ENCODE measurements around the gene SPTLC3. TPM values are rescaled to one million over a fixed set of nuclear protein-coding genes. Genes with fewer than 3 reads are reported as not detected.

The SPTLC3 gene
- polyA plus RNA-seq, 3 donors from 2014 or later = 1.4 to 6.0 (median 2.5) TPM

DNA sequence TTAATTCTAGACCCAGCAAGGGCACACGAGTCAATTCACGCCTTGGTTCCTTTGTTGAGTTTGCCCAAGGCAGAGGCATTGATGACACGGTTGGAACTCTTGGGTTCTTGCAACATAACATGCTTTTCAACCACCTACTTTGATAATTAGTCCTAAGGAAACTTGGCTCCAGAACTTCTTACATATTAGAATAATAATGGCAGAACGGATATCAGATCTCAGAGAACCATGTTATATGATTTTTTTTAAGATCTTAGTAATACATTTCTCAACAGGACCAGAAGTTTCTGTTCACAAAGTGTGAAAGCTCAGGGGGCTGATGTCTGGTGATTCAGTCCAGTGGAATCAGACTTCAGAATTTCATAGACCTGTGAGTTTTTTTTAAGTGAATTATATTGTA is 19.2 kb downstream of the SPTLC3 start:
- H3K27me3 Mint-ChIP-seq (ENCODE audit: low read depth in 3 of 3) = peaks cover 0 to 2% (median 2%) of the 10 kb centered on the region in 3 donors
- H3K27ac Mint-ChIP-seq = no peak overlapping the region
- peaks cover 0 to 4% of the 10 kb centered on the region in 2 donors for H3K4me1 Mint-ChIP-seq
- H3K36me3 Mint-ChIP-seq = peaks cover 0 to 37% (median 24%) of the 10 kb centered on the region in 3 donors
- H3K4me3 Mint-ChIP-seq = no peak overlapping the region
- peaks cover 1 to 5% (median 3%) of the 10 kb centered on the region in 6 donors for H3K9me3 Mint-ChIP-seq
- DNase-seq = no peak

DNA sequence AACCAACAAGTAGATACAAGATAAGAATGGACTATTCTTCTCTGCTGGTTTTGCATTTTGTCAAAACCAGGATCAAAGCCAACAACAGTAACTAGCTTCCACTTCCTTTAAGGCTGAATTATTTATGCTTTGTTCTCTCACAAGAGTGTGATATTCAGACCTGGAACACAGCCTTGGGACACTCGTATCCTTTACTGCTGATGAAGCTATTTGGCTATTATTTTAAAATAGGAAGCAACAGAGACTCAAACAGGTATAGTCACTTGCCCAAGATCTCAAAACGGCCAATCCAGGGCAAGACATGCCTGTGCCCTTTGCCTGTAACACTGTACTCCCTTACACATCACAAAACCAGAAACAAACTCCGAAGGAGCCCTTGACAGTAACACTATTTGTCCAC is 19.9 kb downstream of the SPTLC3 start:
- peaks cover 0 to 3% (median 0%) of the 10 kb centered on the region in 6 donors for H3K9me3 Mint-ChIP-seq

DNA sequence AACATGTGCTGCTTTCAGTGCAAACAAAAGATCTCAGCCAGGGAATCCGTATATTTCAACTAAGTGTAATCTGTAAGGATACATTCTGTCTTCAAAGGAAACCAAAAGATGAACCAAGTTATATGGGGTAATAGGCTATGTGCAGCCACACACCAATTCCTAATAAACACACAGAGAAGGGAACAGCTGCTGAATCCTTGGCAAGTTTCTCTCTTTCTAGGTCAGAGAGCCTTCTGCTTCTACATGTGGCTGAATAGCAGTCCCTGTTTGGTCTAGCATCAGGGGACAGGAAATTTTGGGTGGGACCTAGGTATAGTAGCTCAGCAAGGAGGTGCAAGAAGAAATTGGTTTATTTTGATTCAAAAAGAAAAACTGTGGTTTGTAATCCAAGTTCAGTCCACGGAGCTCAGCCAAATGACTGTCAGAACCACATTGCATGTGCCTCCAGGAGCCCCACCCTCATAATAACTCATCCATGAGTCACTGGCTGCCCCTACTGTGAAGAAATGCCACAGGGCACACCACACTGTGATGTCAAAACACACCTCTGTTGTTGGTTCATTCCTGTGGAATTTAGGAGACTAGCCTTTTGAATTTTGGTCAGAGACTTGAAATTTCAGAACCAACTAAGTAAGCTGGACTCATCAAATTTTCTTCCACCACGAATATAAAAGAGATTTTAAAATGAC is 21.1 kb downstream of the SPTLC3 start:
- H3K36me3 Mint-ChIP-seq = peaks cover 0 to 31% (median 20%) of the 10 kb centered on the region in 3 donors
- no peak overlapping the region for H3K4me3 Mint-ChIP-seq
- no peaks in the 10 kb centered on the region for H3K4me1 Mint-ChIP-seq
- DNase-seq = no peak
- peaks cover 0 to 3% (median 0%) of the 10 kb centered on the region in 6 donors for H3K9me3 Mint-ChIP-seq
- H3K27ac Mint-ChIP-seq = no peak overlapping the region
- peaks cover 0 to 2% (median 2%) of the 10 kb centered on the region in 3 donors for H3K27me3 Mint-ChIP-seq (ENCODE audit: low read depth in 3 of 3)

More for the DNA sequence above, 19.9 kb downstream of the SPTLC3 start:
- no peaks in the 10 kb centered on the region for H3K4me1 Mint-ChIP-seq
- no peak overlapping the region for H3K27ac Mint-ChIP-seq
- peaks cover 0 to 2% (median 2%) of the 10 kb centered on the region in 3 donors for H3K27me3 Mint-ChIP-seq (ENCODE audit: low read depth in 3 of 3)
- peaks cover 0 to 33% (median 20%) of the 10 kb centered on the region in 3 donors for H3K36me3 Mint-ChIP-seq
- no peak overlapping the region for H3K4me3 Mint-ChIP-seq
- DNase-seq = no peak

DNA sequence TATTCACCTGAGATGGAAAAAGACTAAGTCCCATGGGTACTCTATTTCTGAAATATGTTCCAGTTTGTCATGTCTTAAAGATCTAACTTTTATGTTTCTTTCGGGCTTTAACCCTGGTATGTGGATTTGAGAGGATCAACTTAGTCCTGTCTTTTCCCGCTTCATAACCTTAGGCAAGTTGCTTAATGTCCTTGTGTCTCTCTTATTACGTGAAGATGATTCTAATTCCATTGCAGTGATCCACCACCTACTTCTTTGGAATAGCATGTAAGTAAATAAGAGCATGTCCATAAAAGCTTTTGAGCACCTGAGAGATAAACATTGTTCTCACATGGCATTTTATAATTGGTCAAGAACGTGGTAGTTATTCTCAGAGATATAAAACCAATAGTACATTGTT is 23.0 kb downstream of the SPTLC3 start:
- peaks cover 0 to 3% (median 0%) of the 10 kb centered on the region in 6 donors for H3K9me3 Mint-ChIP-seq
- H3K27ac Mint-ChIP-seq = no peak overlapping the region
- DNase-seq = no peak

DNA sequence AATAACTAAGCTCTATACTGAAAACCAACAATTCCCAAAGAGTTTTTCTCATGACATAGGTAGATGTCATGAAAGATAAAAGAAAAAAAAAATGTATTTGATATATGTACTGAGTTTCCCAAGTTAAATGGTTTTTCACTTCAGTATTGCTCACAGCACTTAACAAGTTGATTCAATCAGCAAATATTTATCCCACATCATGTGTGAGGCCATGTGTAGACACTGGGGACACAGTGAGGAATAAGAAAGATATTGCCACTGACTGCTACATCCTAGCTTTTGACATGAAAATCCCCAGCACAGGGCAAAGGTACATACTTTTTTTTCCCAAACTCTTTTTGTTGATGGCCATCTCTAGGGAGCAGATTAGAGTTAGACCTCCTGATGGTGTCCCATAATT is 25.3 kb downstream of the SPTLC3 start:
- DNase-seq = no peak
- no peaks in the 10 kb centered on the region for H3K4me1 Mint-ChIP-seq
- H3K27me3 Mint-ChIP-seq (ENCODE audit: low read depth in 3 of 3) = peaks cover 0 to 4% (median 2%) of the 10 kb centered on the region in 3 donors
- H3K9me3 Mint-ChIP-seq = peaks cover 0 to 3% (median 0%) of the 10 kb centered on the region in 6 donors
- H3K27ac Mint-ChIP-seq = no peak overlapping the region
- peaks cover 0 to 24% (median 16%) of the 10 kb centered on the region in 3 donors for H3K36me3 Mint-ChIP-seq
- no peak overlapping the region for H3K4me3 Mint-ChIP-seq

More for the DNA sequence above, 23.0 kb downstream of the SPTLC3 start:
- Mint-ChIP-seq H3K4me3 (no peak overlapping the region), H3K36me3 (peaks cover 0 to 26% (median 17%) of the 10 kb centered on the region in 3 donors), H3K4me1 (no peaks in the 10 kb centered on the region), H3K27me3 (ENCODE audit: low read depth in 3 of 3) (peaks cover 0 to 2% (median 2%) of the 10 kb centered on the region in 3 donors)

DNA sequence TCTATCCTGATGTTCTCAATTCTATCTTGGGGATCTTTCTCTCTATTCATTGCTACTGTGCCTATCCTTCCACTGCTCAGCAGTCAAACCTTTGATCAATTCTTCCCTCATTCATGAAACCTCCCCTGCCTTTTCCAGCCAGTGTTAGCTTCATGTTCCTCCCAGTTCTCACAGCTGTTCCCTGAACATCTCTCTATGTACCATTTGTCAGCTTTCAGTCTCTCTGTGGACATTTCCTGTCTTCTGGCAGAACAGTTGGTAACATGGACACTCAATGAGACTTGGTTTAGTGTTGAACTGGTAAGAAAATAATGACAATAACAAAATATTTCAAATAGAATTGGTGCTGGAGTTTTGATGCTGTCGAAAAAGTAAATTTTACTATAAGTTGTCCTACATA is 26.2 kb downstream of the SPTLC3 start:
- peaks cover 0 to 3% (median 0%) of the 10 kb centered on the region in 6 donors for H3K9me3 Mint-ChIP-seq
- H3K27me3 Mint-ChIP-seq (ENCODE audit: low read depth in 3 of 3) = peaks cover 0 to 4% (median 2%) of the 10 kb centered on the region in 3 donors
- H3K36me3 Mint-ChIP-seq = peaks cover 0 to 24% (median 16%) of the 10 kb centered on the region in 3 donors
- no peak for DNase-seq
- no peaks in the 10 kb centered on the region for H3K4me1 Mint-ChIP-seq
- H3K27ac Mint-ChIP-seq = no peak overlapping the region
- H3K4me3 Mint-ChIP-seq = no peak overlapping the region

DNA sequence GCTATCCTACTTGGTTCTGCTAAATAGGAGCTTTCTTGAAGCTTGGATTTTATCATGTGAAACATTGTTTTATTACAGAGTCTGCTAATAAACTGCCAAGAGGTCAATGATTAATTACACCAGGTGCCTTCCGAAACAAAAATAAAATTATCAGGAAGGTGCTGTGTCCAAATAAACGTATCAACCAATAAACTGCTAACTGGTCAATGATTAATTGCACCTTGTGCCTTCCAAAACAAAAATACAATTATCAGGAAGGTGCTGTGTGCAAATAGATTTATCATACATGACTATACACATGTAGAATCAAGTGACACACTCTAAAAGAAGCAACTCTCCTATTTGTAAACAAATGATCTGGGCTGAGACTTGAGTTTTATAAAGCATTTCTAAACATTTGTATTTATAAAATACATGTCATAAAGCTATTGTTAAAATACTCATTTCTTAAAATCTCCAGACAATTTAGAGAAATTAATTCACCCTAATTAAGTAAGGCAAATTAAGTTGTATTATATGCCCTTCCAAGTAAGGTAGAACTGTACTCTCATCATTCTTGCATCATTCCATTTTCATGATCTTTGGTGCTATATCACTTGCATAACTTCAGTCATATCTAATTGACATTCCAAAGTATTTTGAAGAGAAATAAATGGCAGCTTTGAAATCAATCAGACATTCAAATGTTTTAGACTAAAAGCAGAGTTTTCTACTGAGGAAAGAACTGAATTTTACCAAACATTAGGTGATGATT is 26.8 kb downstream of the SPTLC3 start:
- no peak for DNase-seq
- peaks cover 0 to 3% (median 0%) of the 10 kb centered on the region in 6 donors for H3K9me3 Mint-ChIP-seq
- peaks cover 0 to 4% (median 0%) of the 10 kb centered on the region in 3 donors for H3K27me3 Mint-ChIP-seq (ENCODE audit: low read depth in 3 of 3)
- H3K27ac Mint-ChIP-seq = no peak overlapping the region
- no peak overlapping the region for H3K4me3 Mint-ChIP-seq
- H3K4me1 Mint-ChIP-seq = no peaks in the 10 kb centered on the region
- H3K36me3 Mint-ChIP-seq = peaks cover 0 to 24% (median 12%) of the 10 kb centered on the region in 3 donors

DNA sequence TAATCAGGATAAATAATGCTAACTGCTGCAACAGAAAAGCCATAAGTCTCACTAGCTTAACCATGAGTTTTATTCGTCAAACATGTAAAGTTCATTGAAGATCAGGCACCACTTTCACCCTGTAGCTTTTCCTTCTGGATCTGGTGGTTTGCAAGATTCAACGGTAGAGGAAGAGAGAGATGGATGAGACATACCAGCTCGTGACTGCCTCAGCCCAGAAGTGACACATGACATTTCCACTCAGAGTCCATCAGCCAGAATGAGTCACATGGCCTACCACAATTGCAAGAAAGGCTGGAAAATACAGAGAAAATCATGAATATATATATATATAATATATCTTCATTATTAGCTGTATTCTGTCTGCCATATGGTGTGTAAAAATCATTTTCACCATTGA is 29.0 kb downstream of the SPTLC3 start:
- H3K27me3 Mint-ChIP-seq (ENCODE audit: low read depth in 3 of 3) = peaks cover 0 to 4% (median 0%) of the 10 kb centered on the region in 3 donors
- no peaks in the 10 kb centered on the region for H3K9me3 Mint-ChIP-seq
- H3K36me3 Mint-ChIP-seq = peaks cover 0 to 19% (median 12%) of the 10 kb centered on the region in 3 donors
- H3K27ac Mint-ChIP-seq = no peak overlapping the region
- DNase-seq = no peak
- H3K4me3 Mint-ChIP-seq = no peak overlapping the region
- no peaks in the 10 kb centered on the region for H3K4me1 Mint-ChIP-seq

DNA sequence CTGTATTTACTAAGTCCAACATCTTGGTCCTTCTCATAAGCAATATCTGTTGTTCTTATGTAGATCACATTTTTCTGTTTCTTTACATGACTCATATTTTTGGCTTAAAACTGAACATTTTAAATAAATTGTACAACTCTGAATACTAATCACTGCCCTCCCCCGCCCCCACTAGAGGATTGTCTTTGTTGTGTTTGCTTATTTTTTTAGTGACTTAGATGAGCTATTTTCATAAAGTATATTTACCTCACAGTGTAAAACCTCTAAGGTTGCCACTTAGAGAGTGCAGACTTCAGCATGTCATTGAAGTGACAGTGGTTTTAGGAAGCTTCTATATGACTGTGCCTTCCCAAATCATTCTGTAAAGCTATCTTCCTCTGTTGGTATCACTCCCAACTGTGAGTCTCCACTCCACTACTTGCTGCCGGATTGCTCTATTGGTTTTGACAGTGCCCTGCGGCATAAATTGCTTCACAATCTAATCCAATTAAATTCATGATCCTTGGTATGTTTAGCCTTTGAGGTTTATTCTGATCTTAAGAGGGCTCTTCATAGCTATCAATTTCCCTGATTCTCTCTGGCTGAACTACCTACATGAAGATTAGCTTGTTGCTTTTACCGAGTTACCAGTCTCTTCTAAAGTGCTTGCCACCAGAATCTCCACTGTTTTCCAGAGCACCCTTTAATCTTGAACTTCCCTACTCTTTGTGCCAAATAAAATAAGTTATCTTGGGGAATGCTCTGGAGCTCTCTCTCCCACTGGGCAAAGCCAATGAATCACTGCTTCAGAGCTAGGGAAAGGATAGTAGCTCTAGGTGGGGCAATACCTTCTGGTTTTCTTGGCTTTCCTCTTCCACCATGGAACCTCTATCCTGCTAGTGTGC is 33.0 kb downstream of the SPTLC3 start:
- no peak for DNase-seq
- Mint-ChIP-seq H3K27me3 (ENCODE audit: low read depth in 3 of 3) (peaks cover 0 to 6% (median 0%) of the 10 kb centered on the region in 3 donors), H3K27ac (no peak overlapping the region), H3K4me3 (no peak overlapping the region), H3K36me3 (peaks cover 0 to 27% (median 14%) of the 10 kb centered on the region in 3 donors), H3K4me1 (no peaks in the 10 kb centered on the region), H3K9me3 (peaks cover 0 to 3% (median 0%) of the 10 kb centered on the region in 6 donors)

DNA sequence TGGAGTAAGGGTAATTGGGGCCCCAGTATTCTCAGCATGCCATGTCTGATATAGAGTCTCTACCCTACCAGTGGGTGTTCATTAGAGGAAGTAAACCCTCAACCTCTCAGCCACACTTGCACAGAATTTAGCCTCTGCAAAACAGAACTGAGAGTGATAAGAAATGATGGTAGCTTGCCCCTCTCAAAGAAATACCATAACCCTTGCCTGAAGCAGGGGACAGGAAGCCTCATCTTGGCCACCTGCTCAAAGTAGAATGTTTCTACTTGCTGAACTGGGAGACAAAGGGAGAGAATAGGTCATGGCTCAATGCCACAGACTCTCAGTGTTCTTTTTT is 33.7 kb downstream of the SPTLC3 start:
- Mint-ChIP-seq H3K27ac (no peak overlapping the region), H3K4me1 (no peaks in the 10 kb centered on the region), H3K36me3 (peaks cover 0 to 23% (median 14%) of the 10 kb centered on the region in 3 donors), H3K9me3 (peaks cover 0 to 3% (median 0%) of the 10 kb centered on the region in 6 donors), H3K4me3 (no peak overlapping the region), H3K27me3 (ENCODE audit: low read depth in 3 of 3) (peaks cover 0 to 4% (median 0%) of the 10 kb centered on the region in 3 donors)
- no peak for DNase-seq

DNA sequence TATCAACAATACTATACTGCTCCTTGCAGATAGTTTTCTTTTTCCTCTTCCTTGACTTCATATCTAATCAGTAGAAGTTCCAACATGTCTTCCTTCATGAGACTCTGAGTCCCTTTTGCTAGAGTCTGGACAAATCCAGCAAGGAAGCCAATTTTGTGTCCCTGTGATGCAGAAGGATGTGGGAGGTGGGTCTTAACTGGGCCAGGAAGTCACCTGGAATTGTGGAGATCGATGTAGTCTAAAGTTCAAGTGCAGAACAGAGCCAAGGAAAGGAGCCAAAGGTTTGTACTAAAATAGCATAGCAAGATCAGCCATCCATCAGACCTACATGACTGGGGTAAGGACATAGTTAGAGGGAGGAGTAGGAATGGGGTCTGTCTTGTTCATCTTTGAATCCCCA is 37.6 kb downstream of the SPTLC3 start:
- peaks cover 0 to 7% (median under 1%) of the 10 kb centered on the region in 6 donors for H3K9me3 Mint-ChIP-seq
- DNase-seq = no peak
- H3K4me3 Mint-ChIP-seq = no peak overlapping the region
- H3K4me1 Mint-ChIP-seq = no peaks in the 10 kb centered on the region
- H3K27ac Mint-ChIP-seq = no peak overlapping the region
- H3K27me3 Mint-ChIP-seq (ENCODE audit: low read depth in 3 of 3) = peaks cover 0 to 4% (median 0%) of the 10 kb centered on the region in 3 donors
- H3K36me3 Mint-ChIP-seq = peaks cover 6 to 32% (median 20%) of the 10 kb centered on the region in 3 donors

DNA sequence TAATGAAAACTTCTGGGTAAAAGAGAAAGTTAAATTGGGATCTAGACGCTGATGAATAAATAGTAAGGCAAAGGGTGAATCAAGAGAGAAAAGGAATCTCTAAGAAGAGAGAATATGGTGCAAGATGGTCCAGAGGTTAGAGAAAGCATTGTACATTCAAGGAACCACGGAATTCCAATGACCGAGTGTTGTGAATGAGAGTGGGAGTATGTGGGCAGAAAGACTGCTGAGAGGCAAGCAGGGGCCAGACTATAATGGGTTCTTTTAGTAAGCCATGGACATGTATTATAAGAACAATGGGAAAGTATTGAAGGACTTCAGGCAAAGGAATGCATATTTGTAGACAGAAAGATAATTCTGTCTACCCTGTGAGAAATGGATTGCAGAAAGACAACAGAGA is 45.2 kb downstream of the SPTLC3 start:
- H3K27ac Mint-ChIP-seq = no peak overlapping the region
- H3K9me3 Mint-ChIP-seq = peaks cover 0 to 7% (median 0%) of the 10 kb centered on the region in 6 donors
- DNase-seq = no peak
- H3K27me3 Mint-ChIP-seq (ENCODE audit: low read depth in 3 of 3) = no peaks in the 10 kb centered on the region
- H3K4me1 Mint-ChIP-seq = no peaks in the 10 kb centered on the region
- H3K36me3 Mint-ChIP-seq = peaks cover 6 to 18% (median 16%) of the 10 kb centered on the region in 3 donors
- no peak overlapping the region for H3K4me3 Mint-ChIP-seq

DNA sequence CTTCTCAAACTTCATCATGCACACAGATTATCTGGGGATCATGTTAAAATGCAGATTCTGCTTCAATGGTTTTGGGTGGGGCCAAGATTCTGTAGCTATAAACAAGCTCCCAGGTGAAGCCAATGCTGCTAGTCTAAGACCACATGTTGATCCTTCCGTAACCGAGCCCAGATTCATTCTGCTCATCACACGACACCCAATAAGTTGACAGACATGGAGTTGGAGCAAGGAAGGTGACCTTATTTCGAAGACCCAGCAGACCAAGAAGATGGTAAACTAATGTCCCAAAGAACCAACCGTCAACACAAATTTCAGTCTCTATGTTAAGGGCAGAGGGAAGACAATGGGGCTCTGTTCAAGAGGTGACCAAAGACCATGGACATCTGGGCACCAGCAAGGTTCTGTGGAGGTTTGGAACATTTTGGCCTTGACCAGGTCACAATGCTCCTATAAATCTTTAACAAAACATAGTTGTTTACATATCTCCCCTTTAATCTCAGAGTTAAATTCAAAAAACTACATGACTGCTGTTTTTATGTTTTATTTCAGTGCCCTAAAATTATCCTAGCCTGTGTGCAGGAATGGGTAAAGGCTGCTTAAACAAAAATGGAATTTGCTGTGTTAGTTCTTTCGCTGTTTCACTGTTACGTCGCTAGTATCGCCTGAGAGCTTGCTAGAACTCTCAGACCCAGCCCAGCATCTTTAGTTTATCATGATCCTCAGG is 50.1 kb downstream of the SPTLC3 start:
- Mint-ChIP-seq H3K9me3 (no peaks in the 10 kb centered on the region), H3K36me3 (no peaks in the 10 kb centered on the region), H3K4me3 (no peak overlapping the region), H3K4me1 (no peaks in the 10 kb centered on the region), H3K27me3 (ENCODE audit: low read depth in 3 of 3) (peaks cover 0 to 1% (median 0%) of the 10 kb centered on the region in 3 donors), H3K27ac (no peak overlapping the region)
- no peak for DNase-seq

Measured in immature natural killer cell (primary cell).